IPS DF 6.9 (cell line): Measurements from ENCODE around the gene B3GAT1.
"Not testable (repeated sequence)": the region's sequence is repeated elsewhere in the genome, so short reads cannot be mapped to it uniquely, and the experiment has no call there.

Experiments
- DNase-seq: peaks from one replicate; pipeline ENCODE4 v3.0.0-alpha.2; 2013; ENCODE audit warnings: low read depth, low spot score
- H3K27ac ChIP-seq: one replicate; pipeline ENCODE4 v1.5.1; 2013; ENCODE audit warnings: low read length, control low read depth
- H3K27me3 ChIP-seq: 2 replicates; pipeline ENCODE4 v1.6.1; 2013; ENCODE audit warnings: mild to moderate bottlenecking, low read length; ENCODE audit not compliant: control insufficient read depth, insufficient read depth
- H3K36me3 ChIP-seq: 2 replicates; pipeline ENCODE4 v1.6.1; 2013; ENCODE audit warnings: low read length; ENCODE audit not compliant: control insufficient read depth, insufficient read depth
- H3K4me1 ChIP-seq: 2 replicates; pipeline ENCODE4 v1.6.1; 2013; ENCODE audit warnings: low read length; ENCODE audit not compliant: control insufficient read depth, insufficient read depth
- H3K4me3 ChIP-seq: 2 replicates; pipeline ENCODE4 v1.5.1; 2013; ENCODE audit warnings: mild to moderate bottlenecking, low read length
- H3K9me3 ChIP-seq: 2 replicates; pipeline ENCODE4 v1.6.1; 2013; ENCODE audit warnings: low read length, inconsistent platforms; ENCODE audit not compliant: control insufficient read depth, insufficient read depth
- WGBS: extraction: QIAGEN DNeasy Blood & Tissue Kit; methylation state at CpG from one replicate; pipeline ENCODE4 v1.1.7; 2013; ENCODE audit warnings: mixed read lengths, missing lambda C conversion rate; ENCODE audit not compliant: insufficient read length, insufficient coverage; 5-methylcytosine and 5-hydroxymethylcytosine counted together

B3GAT1 gene

GRCh38 chr11:134412203-134413042 is at the start of gene B3GAT1:
Gene B3GAT1 (minus strand): TSS chr11:134412242. CDS start chr11:134387659, 24,583 bp downstream.
- peaks cover 15% of the 10 kb centered on the region for H3K4me1 ChIP-seq
- WGBS, result no CpG with 5 or more reads among the region's 94 CpGs

GRCh38 chr11:134461621-134462020 is 49.6 kb upstream of the B3GAT1 start:
- WGBS, result no CpG with 5 or more reads among the region's 1 CpG
- no peaks in the 10 kb centered on the region for H3K36me3 ChIP-seq
- H3K4me1 ChIP-seq, result peaks cover 4% of the 10 kb centered on the region
- H3K27me3 ChIP-seq, result no peaks in the 10 kb centered on the region
- no peak overlapping the region for H3K27ac ChIP-seq
- DNase-seq, result no peak
- no peaks in the 10 kb centered on the region for H3K9me3 ChIP-seq
- no peak overlapping the region for H3K4me3 ChIP-seq

More at GRCh38 chr11:134412203-134413042, at the start of gene B3GAT1:
- DNase-seq, result no peak
- Histone ChIP-seq H3K27ac (no peak within 1 kb of the TSS), H3K27me3 (no peaks in the 10 kb centered on the region), H3K9me3 (no peaks in the 10 kb centered on the region), H3K4me3 (peak within 1 kb of the TSS; percentile 82; the same call in 1 of the 2 replicates), H3K36me3 (no peaks in the 10 kb centered on the region)

GRCh38 chr11:134460881-134461280 is 48.8 kb upstream of the B3GAT1 start:
- no CpG with 5 or more reads among the region's 3 CpGs for WGBS

GRCh38 chr11:134460062-134460561 is 48.1 kb upstream of the B3GAT1 start:
- H3K27me3 ChIP-seq, result no peaks in the 10 kb centered on the region
- WGBS, result no CpG with 5 or more reads among the region's 8 CpGs
- DNase-seq, result no peak
- H3K4me1 ChIP-seq, result no peaks in the 10 kb centered on the region
- H3K9me3 ChIP-seq, result no peaks in the 10 kb centered on the region
- H3K4me3 ChIP-seq, result no peak overlapping the region
- H3K36me3 ChIP-seq, result no peaks in the 10 kb centered on the region
- H3K27ac ChIP-seq, result no peak overlapping the region

More at GRCh38 chr11:134460881-134461280, 48.8 kb upstream of the B3GAT1 start:
- no peaks in the 10 kb centered on the region for H3K9me3 ChIP-seq
- no peaks in the 10 kb centered on the region for H3K36me3 ChIP-seq
- no peaks in the 10 kb centered on the region for H3K27me3 ChIP-seq
- no peak for DNase-seq
- H3K4me1 ChIP-seq, result no peaks in the 10 kb centered on the region
- no peak overlapping the region for H3K4me3 ChIP-seq
- no peak overlapping the region for H3K27ac ChIP-seq

- no peak overlapping the region for H3K27ac ChIP-seq
- no peaks in the 10 kb centered on the region for H3K9me3 ChIP-seq
- H3K27me3 ChIP-seq, result no peaks in the 10 kb centered on the region
- no peak overlapping the region for H3K4me3 ChIP-seq
- DNase-seq, result no peak
- no CpG with 5 or more reads among the region's 10 CpGs for WGBS
- H3K4me1 ChIP-seq, result no peaks in the 10 kb centered on the region
- no peaks in the 10 kb centered on the region for H3K36me3 ChIP-seq
These were observed 47.4 kb upstream of the B3GAT1 start for GRCh38 chr11:134459246-134460061.

- no CpG with 5 or more reads among the region's 2 CpGs for WGBS
- not testable (repeated sequence) for H3K36me3 ChIP-seq, H3K4me3 ChIP-seq, H3K9me3 ChIP-seq, DNase-seq, H3K4me1 ChIP-seq, H3K27ac ChIP-seq, H3K27me3 ChIP-seq
These were observed 45.5 kb upstream of the B3GAT1 start for GRCh38 chr11:134457411-134458007.

GRCh38 chr11:134455516-134455915 is 43.5 kb upstream of the B3GAT1 start:
- Histone ChIP-seq H3K4me1 (no peaks in the 10 kb centered on the region; the same call in 1 of the 2 replicates), H3K36me3 (no peaks in the 10 kb centered on the region; the same call in 1 of the 2 replicates), H3K4me3 (no peak overlapping the region), H3K27me3 (no peaks in the 10 kb centered on the region), H3K9me3 (no peaks in the 10 kb centered on the region), H3K27ac (no peak overlapping the region)
- DNase-seq, result no peak
- no CpG with 5 or more reads among the region's 3 CpGs for WGBS

GRCh38 chr11:134454146-134454690 is 42.2 kb upstream of the B3GAT1 start:
- WGBS, result no CpG with 5 or more reads among the region's 6 CpGs
- Histone ChIP-seq H3K9me3 (no peaks in the 10 kb centered on the region), H3K27ac (no peak overlapping the region), H3K27me3 (no peaks in the 10 kb centered on the region), H3K4me3 (no peak overlapping the region), H3K36me3 (no peaks in the 10 kb centered on the region; the same call in 1 of the 2 replicates), H3K4me1 (no peaks in the 10 kb centered on the region; the same call in 1 of the 2 replicates)
- DNase-seq, result no peak

- no peaks in the 10 kb centered on the region; the same call in 1 of the 2 replicates for H3K4me1 ChIP-seq
- no CpG with 5 or more reads among the region's 6 CpGs for WGBS
- no peaks in the 10 kb centered on the region; the same call in 1 of the 2 replicates for H3K36me3 ChIP-seq
- no peaks in the 10 kb centered on the region for H3K27me3 ChIP-seq
- H3K4me3 ChIP-seq, result no peak overlapping the region
- H3K27ac ChIP-seq, result no peak overlapping the region
- no peaks in the 10 kb centered on the region for H3K9me3 ChIP-seq
- DNase-seq, result no peak
These were observed 41.4 kb upstream of the B3GAT1 start for GRCh38 chr11:134453441-134453840.

- H3K4me1 ChIP-seq, result no peaks in the 10 kb centered on the region; the same call in 1 of the 2 replicates
- no peaks in the 10 kb centered on the region for H3K27me3 ChIP-seq
- no peak overlapping the region for H3K4me3 ChIP-seq
- H3K27ac ChIP-seq, result no peak overlapping the region
- no peaks in the 10 kb centered on the region for H3K9me3 ChIP-seq
- H3K36me3 ChIP-seq, result no peaks in the 10 kb centered on the region; the same call in 1 of the 2 replicates
- WGBS, result no CpG with 5 or more reads among the region's 5 CpGs
- DNase-seq, result no peak
These were observed 40.8 kb upstream of the B3GAT1 start for GRCh38 chr11:134452838-134453155.
